A375 (cell line): ENCODE data around the gene SRPK2. TPM values are rescaled to one million over a fixed set of nuclear protein-coding genes. Genes with fewer than 3 reads are reported as not detected.

ENCODE experiments used
- small RNA-seq: library from RNA; depleted of rRNA; stranded (forward); fragments of <200 nt; gene quantifications from one replicate; pipeline ENCODE3, GENCODE V24; 2014
- total RNA-seq: library from RNA; depleted of rRNA; stranded (reverse); fragments of >200 nt; shearing (Covaris generic); gene quantifications from 2 replicates; pipeline ENCODE4 v1.2.3, GENCODE V29; 2014; rRNA removed

Gene SRPK2
- total RNA-seq = 32.1 and 32.7 TPM in 2 replicates

DNA sequence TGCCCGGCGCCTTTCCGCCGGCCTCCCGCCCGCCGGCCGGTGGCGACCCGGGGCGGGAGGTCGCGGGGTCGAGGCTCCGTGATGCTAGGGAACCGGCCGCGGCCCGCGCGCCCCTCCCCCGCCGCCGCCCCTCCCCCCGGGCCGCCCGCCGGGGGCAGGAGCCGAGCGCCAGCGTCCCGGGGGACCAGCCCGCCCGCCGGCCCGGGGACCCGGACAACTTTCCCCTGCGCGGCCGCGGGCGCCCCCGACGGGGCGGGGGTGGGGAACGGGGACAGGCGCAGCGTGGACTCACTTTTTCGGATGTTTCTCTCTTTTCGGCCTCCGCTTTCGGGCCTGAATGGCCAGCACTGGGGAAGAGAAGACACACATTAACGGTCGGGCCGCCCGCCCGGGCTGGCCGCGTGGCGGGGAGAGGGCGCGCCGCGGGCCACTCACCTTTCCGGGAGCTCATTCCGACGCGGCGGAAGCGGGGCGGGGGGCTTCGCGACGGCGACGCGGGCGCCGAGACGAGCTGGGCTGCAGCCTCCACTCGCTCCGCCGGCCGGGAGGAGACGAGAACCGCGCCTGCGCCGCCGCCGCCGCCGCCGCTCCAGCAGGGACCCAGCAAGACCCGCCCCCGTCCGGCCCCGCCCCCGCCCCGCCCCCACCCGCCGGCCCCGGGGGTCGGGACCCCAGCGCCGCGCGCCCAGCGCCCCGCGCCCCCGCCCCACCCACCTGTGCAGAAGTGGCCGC lies at the start of gene SRPK2:
TSS of gene SRPK2 (minus strand) at position 566 of the 732 bp plus-strand sequence.

Small RNA genes lying within 50 kb of the gene (small RNA-seq; reads per million reads assigned to genes)
- gene AC005070.2 (not detected), gene RNU6-1322P (not detected)

Other genes starting within 250 kb of the SRPK2 start
- 32.6 and 33.1 TPM in 2 replicates for gene PUS7, start 133.3 kb upstream of the SRPK2 start, total RNA-seq
- gene RINT1, start 143.3 kb upstream of the SRPK2 start, total RNA-seq = 18.1 and 19.2 TPM in 2 replicates
- not detected in 2 replicates for gene EFCAB10, start 192.6 kb upstream of the SRPK2 start, total RNA-seq